ENCODE data around the gene FSHR. TPM values are rescaled to one million over a fixed set of nuclear protein-coding genes. Genes with fewer than 3 reads are reported as not detected.

The FSHR gene
- total RNA-seq, 1 donor = not detected

- no peak overlapping the region for H3K4me3 ChIP-seq (ENCODE audit: low read depth, low read length)
- TF ChIP-seq CTCF (IDR thresholded peaks at IDR 0.05; ENCODE audit: insufficient read depth, low read length) = no peak
- DNase-seq (ENCODE audit: low read depth) = no peak
Measured at GRCh38 chr2:49108436-49108835, 45.9 kb downstream of the FSHR start.

GRCh38 chr2:49105506-49105905 lies 48.8 kb downstream of the FSHR start:
- DNase-seq (ENCODE audit: low read depth) = no peak
- no peak for TF ChIP-seq CTCF (IDR thresholded peaks at IDR 0.05; ENCODE audit: insufficient read depth, low read length)

GRCh38 chr2:49102146-49102545 lies 52.2 kb downstream of the FSHR start:
- no peak for DNase-seq (ENCODE audit: low read depth)
- TF ChIP-seq CTCF (IDR thresholded peaks at IDR 0.05; ENCODE audit: insufficient read depth, low read length) = no peak
- H3K4me3 ChIP-seq (ENCODE audit: low read depth, low read length) = no peak overlapping the region

More at GRCh38 chr2:49105506-49105905, 48.8 kb downstream of the FSHR start:
- no peak overlapping the region for H3K4me3 ChIP-seq (ENCODE audit: low read depth, low read length)

GRCh38 chr2:49080681-49081080 lies 73.6 kb downstream of the FSHR start:
- no peak for DNase-seq (ENCODE audit: low read depth)
- no peak overlapping the region for H3K4me3 ChIP-seq (ENCODE audit: low read depth, low read length)
- no peak for TF ChIP-seq CTCF (IDR thresholded peaks at IDR 0.05; ENCODE audit: insufficient read depth, low read length)

- TF ChIP-seq CTCF (IDR thresholded peaks at IDR 0.05; ENCODE audit: insufficient read depth, low read length) = no peak
- DNase-seq (ENCODE audit: low read depth) = no peak
- no peak overlapping the region for H3K4me3 ChIP-seq (ENCODE audit: low read depth, low read length)
Measured at GRCh38 chr2:49070716-49071115, 83.6 kb downstream of the FSHR start.

GRCh38 chr2:49069829-49070228 lies 84.5 kb downstream of the FSHR start:
- H3K4me3 ChIP-seq (ENCODE audit: low read depth, low read length) = no peak overlapping the region
- no peak for TF ChIP-seq CTCF (IDR thresholded peaks at IDR 0.05; ENCODE audit: insufficient read depth, low read length)
- DNase-seq (ENCODE audit: low read depth) = no peak

- H3K4me3 ChIP-seq (ENCODE audit: low read depth, low read length) = no peak overlapping the region
- DNase-seq (ENCODE audit: low read depth) = no peak
- no peak for TF ChIP-seq CTCF (IDR thresholded peaks at IDR 0.05; ENCODE audit: insufficient read depth, low read length)
Measured at GRCh38 chr2:49068613-49069012, 85.7 kb downstream of the FSHR start.

Data from fibroblast of the aortic adventitia (primary cell).